ENCODE results near the gene OPCML.

GRCh38 chr11:132822276-132822675, 710.0 kb downstream of the OPCML start:
- TF ChIP-seq CTCF (IDR thresholded peaks at IDR 0.05) (no peak), POLR2A (IDR thresholded peaks at IDR 0.05; ENCODE audit: low read depth) (no peak)

All from esophagus muscularis mucosa (tissue), 3 donors.